ENCODE measurements around the gene CPNE2.

- no peak for TF ChIP-seq CTCF (IDR thresholded peaks at IDR 0.05; ENCODE audit: borderline replicate concordance, extremely low read depth, low read length, poor library complexity, severe bottlenecking)
- no peak for TF ChIP-seq EZH2 (IDR thresholded peaks at IDR 0.05; ENCODE audit: borderline replicate concordance, low read depth, low read length, severe bottlenecking)
These were observed 46.0 kb downstream of the CPNE2 start for GRCh38 chr16:57138281-57138935.

All from DND-41 (cell line).